ENCODE data around the gene KIFC1.

KIFC1 gene

DNA sequence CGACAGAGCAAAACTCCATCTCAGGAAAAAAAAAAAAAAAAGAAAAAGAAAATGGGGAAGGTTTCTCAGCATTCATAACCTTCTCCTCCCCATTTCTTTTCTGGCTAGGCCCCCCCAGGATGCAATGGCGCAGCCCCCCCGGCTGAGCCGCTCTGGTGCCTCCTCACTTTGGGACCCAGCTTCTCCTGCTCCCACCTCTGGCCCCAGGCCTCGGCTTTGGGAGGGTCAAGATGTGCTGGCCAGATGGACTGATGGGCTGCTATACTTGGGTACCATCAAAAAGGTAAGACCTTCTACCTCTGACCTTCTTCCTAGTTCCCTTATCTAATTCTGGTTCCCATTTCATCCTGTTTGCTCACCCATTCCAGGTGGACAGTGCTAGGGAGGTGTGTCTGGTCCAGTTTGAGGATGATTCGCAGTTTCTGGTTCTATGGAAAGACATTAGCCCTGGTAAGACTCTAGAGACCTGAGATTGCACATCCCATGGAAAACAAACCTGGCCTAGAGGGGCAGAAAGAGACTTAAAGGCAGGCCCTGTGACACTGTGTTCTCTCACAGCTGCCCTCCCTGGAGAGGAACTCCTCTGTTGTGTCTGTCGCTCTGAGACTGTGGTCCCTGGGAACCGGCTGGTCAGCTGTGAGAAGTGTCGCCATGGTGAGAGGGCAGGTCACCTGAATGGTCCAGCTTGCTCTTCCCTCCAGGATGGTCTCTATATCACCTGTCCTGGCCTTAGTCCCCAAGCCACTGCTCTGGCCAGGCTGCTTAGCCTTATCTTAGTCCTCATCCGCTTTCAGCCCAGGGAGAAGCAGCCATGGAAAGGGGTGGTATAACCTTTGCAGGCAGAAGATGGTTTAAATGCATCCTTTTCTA is 20.8 kb downstream of the KIFC1 start:
- DNase-seq = no peak

DNA sequence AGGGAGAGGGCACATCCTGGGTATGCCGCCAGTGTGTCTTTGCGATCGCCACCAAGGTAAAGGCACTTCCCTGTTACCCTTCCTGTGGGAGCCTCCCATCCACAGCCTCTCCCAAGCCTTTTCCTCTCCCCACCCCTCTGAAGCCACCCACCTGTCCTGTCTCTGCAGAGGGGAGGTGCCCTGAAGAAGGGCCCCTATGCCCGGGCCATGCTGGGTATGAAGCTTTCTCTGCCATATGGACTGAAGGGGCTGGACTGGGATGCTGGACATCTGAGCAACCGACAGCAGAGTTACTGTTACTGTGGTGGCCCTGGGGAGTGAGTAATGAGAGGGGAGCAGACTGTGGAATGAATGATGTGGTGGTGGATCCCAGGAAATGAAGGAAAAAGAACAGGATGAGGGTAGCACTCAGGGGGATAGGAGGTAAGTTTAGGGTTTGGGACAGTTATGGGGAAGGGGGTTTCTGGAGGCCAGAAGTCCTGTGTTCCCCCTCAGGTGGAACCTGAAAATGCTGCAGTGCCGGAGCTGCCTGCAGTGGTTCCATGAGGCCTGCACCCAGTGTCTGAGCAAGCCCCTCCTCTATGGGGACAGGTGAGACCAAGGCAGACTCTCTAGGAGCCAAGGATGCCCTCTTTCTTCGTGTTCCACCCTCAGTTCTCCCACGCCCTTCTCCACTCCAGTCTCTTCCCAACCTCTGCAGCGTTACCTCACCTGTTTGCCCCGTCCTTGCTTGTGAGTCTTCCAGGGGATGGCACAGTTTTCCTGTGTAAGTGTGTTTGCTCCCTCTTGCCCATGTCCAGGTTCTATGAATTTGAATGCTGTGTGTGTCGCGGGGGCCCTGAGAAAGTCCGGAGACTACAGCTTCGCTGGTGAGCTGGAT is 21.9 kb downstream of the KIFC1 start:
- no peak for DNase-seq

DNA sequence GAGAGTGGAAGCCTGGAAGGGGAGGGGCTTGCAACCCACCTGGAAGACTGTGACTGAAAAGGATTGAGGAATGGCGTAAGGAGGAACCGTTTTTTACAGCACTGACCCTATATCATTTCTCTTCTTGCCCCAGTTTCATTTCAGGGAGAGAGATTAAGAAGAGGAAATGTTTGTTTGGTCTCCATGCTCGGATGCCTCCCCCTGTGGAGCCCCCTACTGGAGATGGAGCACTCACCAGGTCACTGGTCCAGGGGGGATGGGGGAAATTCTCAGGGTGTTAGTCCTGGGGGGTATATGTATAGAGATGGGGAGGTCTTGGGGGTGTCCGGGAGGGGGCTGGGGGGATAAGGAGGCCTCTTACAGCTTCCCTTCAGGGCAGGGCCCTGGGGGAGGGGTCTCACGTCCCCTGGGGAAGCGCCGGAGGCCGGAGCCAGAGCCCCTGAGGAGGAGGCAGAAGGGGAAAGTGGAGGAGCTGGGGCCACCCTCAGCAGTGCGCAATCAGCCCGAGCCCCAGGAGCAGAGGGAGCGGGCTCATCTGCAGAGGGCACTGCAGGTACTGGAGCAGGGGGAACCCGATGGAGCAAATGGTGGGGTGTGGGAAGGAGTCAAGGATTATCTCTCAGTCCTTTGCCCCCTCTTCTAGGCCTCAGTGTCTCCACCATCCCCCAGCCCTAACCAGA is 23.1 kb downstream of the KIFC1 start:
- no peak for DNase-seq

DNA sequence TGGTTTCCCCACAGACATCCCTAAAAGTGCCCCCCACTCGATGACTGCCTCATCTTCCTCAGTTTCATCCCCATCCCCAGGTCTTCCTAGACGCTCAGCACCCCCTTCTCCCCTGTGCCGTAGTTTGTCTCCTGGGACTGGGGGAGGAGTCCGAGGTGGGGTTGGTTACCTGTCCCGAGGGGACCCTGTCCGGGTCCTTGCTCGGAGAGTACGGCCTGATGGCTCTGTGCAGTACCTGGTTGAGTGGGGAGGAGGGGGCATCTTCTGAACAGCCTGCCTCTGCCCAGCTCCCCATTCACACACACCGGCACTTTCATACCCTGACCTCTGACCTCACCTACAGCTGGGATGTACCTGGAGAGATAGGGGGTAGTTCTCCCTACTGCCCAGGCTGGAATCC is 24.2 kb downstream of the KIFC1 start:
- no peak for DNase-seq

DNA sequence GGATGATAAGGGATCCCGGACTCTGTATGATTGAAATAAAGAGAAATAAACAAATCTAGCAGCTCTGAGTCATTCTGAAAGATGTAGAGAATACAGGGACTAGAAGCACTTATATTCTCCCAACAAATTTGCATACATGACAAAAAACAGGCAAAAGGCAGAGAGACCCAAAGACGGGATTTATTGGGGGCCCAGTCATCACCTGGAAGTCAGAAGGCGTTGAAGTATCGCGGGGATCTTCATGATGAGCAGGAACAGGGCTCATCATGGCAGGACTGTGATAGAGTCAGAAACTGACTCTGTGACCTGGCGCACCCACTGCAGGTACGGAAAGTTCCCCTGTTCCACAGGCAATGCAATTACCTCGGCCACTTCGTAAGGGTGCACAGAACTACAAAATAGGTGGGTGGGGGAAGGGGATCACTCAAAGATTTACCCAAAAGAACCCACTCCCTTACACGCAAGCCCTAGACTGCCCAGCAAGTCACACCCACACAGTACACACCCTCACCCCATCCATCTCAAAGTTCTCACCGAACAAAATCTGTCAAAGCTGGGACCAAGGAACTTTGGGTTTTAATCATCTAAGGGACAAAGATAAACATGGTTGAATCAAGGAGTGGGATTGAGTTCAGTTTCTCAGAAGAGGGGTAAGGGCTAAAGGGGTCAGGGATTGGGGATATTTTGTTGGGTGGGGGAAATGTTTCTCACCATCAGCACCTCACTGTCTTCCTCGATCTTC is 24.9 kb downstream of the KIFC1 start:
- DNase-seq = peak; percentile 60

DNA sequence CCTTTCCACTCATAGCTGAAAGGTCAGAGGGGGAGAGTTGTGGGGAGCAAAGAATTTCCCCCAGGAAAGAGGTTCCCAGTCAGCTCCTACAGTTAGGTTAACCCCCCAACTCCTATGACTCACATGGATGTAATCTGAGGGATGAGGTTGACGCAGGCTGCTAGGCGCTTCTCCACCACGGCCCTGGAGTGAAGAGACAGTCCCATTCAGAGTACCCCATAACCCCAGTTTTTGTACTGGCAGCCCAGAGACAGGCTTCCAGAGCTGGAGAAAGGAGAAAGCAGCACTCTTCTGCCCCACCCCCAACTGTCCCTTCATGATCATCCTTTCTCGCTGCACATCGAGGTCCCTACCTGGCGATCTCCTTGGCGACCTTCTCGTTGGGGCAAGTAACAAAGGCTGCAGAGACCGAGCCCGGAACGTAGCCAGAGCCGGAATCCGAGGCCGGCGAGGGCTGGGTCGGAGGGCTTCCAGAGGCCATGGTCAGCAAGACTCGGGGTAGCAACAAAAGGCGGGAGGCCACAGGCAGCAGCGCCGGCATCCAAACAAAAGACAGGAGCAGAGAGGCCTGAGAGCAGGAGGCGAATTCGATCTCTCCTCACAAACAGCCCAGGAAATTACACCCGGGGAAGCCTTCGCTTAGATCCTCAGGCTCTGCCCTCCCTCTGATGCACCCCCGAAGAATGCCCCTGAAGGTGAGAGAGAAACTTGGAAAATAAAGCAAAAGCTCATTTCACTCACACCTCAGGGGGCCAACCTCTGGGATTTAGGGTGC is 25.7 kb downstream of the KIFC1 start:
- DNase-seq = peak; percentile 25

DNA sequence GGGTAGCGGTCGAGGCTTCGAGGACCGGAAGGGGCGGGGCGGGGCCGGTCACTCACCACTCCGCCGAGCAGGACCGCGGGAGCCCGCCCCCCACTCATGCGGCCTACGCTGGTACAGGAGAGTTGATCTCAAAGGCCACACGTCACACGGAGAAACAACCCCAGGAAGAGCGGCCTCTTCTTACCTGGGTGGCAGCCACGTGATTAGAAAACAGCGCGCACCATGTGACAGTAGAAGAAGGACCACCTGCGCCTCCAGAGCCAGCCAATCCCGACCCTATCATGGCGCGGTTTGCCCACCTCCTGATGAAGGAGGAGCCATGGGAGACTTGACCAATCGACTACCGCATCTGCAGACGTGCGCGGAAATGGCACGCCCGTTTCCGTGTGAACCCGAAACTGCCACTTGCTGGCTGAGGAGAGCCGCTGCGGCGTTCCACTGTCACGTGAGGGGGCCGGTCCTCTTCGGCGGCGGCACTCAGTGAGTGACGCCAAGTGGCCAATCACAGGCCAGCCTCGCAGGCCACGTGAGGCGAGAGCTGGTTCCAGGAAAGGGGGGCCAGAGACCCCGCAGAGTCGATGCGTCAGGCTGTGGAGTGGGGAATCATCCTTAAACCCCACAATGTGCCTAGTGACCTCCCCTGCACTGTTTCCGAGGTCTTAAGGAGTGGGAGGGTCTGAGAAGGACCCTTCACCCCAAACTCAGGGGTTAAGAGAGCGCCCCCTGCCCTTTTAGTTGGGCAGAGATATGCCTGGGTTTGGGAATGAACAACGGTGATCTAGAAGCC is 26.5 kb downstream of the KIFC1 start, which contains the start of gene CUTA:
Gene CUTA, minus strand, starts transcription at position 205 of the 787 bp plus-strand sequence. Its CDS starts 107 bp downstream, at position 98.
- DNase-seq = peak; percentile 99

DNA sequence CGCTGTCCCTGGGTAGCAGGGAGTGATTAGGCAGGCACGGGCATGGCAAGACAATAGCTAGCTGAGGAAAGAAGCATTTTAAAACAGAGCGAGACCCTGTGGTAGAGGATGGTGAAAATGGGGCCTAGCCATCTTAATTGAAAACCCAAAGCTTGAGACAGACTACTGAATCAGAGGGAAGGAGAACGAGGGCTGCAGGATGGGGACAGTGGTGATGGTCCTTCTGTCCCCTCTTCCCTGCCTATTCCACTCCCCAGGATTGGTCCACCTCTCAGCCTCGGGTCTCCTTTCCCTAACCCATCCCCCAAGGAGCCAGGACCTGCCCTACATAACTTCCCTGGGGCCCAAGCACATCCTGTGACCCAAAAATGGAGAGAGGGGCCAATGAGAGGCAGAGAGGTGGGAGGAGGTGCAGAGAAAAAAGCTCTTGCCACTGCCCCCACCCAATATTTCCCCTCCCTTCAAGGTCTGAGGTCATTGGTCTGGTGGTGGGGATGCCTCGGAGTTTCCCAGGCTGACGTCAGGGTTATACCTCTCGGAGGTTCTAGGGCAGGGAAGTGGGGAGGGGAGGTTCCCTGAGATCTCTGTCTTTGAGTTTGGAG is 27.2 kb downstream of the KIFC1 start:
- DNase-seq = peak; percentile 71

DNA sequence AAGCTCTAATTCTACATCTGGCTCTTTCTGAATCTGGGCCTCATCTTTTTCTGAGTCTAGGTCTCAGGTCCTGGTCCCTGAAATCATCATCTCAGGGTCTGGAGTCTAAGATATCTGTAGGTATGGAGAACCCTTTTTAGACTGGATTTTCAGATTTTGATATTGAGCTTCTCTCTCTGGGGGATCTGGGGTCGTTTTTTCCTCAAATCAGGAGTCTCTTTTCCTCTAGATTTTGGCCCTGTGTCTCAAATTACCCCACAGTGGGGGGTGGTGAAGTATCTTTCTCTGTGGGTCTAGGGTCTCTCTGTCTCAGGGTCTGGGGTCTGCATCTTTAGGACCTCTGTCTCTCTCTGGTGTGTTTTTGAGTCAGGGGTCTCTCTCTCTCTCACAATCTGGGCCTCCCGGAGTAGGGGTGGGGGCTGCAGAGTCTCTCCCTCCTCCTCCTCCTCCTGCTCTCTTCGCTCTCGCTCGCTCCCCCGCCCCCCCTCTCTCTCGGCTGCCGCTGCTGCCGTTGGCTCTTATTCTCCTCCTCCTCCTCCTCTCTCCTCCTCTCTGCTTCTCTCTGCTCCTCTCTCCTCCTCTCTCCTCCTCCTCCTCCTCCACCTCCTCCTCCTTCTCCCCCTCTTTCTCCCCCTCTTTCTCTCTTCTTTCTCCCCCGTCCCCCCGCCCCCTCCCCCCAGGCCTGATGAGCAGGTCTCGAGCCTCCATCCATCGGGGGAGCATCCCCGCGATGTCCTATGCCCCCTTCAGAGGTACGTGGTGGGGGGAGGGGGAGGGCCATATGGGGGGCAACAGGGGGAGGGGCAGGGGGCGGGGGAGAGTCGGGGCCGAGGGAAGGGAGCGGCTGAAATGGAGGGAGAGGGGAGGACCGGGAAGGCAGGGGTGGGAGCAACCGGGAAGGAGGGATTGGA is 28.2 kb downstream of the KIFC1 start, which contains the start of gene SYNGAP1:
Gene SYNGAP1, plus strand, starts transcription at position 486 of the 911 bp plus-strand sequence. Its CDS starts 200 bp downstream, at position 686.
- DNase-seq = peak; percentile 41

DNA sequence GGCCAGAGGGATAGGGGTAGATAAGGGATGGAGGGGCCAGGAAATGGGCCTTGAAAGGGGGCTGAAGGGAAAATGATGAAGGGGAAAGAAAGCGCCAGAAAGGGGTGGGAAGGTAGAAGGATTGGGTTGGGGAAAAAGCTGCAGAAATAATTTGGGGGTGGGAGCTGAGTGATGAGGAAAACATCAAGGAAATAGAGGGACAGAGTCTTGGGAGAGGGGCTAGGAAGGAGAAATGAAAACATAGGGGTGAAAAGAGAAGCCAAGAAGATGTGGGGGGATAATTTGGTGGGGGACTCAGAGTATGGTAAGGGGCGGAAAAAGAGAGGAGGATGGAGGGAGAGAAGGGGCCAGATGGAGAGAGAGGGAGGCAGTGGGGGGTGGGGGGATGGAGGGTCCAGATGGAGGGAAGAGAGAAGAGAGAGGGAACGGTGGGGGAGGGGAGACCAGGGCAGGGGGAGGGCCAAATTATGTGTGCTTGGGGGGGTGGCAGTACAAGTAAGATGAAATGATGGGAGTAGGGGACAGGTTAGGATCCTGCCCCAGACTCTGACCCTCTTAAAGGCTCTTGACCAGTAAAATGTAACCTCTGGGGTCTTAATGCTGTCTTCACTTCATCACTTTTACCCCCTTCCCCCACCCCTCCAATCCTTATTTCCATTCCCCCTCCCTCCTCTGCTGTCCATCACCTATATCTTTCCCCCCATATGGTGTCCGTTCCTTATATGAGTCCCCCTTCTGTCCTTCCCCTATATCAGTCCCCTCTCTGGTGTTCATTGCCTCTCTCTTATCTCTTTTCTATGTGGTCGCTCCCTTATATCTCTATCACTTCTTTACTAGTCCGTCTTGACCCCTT is 29.1 kb downstream of the KIFC1 start:
- no peak for DNase-seq

DNA sequence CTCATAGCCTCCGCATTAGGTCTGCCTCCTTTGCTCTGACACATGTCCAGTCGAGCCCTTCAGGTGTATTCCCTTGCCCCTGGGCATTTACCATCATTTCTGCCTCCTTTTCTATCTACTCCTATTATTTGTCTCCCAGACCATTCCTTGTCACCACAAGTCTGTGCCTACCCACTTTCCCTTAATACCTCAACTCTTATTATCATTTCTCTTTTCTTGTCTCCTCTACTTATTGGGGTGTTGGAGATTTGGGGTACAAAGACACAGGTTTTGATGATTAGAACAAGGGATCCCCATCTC is 29.7 kb downstream of the KIFC1 start:
- no peak for DNase-seq

DNA sequence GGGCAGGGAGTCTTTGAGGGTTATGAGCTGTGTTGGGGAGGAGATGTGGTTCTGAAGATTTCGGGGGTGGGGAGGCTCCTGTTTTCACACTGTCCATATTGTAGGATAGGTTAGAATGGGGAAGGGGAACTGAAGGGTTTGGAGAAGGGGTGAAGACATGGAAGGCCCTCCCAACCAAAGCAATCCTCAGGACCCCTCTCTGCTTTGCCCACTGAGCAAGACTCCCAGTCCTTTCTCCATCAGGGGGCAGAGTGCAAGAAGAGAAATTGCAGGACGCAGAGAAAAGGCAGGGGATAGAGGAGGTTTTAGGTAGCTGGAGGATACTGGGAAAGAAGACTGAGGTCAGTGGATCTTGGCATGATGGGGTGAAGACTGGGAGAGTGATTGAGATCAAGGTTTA is 32.2 kb downstream of the KIFC1 start:
- DNase-seq = no peak

DNA sequence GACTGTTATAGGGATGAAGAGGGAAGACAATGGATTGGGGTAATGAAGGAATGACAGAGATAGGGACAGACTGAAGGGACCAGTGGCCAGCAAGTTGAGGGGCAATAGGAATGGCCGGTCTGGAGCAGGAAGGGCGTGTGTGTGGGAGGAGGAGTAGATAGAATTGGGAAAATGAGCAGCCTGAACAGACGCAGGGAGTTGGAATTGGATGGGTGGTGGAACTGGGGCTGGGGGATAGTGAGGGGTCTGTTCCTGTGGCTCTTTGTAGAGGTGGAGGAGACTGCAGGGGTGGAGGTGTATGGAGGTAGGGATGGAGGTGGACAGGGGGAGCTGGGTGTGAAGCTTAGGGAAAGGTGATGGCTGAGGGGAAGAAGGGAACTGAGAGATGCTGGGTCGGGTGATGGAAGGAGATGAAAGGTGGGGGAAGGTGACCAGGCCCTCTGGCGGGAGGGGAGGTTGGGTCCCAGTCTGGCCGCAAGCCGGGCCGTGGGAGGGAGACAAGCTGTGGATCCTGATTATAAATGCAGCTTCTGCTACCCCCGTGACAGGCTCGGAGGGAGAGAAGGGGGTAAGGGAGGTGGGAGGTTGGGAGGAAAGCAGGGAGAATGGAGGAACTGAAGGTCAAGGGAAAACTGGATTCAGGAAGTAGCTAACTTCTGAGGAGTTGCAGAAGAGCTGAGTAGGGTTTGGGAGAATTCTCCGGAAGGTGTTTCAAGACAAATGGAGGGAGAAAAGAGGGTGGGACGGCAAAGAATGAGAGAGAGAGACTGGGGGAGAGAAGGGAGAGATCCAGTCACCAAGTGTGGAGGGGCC is 33.4 kb downstream of the KIFC1 start:
- DNase-seq = no peak

DNA sequence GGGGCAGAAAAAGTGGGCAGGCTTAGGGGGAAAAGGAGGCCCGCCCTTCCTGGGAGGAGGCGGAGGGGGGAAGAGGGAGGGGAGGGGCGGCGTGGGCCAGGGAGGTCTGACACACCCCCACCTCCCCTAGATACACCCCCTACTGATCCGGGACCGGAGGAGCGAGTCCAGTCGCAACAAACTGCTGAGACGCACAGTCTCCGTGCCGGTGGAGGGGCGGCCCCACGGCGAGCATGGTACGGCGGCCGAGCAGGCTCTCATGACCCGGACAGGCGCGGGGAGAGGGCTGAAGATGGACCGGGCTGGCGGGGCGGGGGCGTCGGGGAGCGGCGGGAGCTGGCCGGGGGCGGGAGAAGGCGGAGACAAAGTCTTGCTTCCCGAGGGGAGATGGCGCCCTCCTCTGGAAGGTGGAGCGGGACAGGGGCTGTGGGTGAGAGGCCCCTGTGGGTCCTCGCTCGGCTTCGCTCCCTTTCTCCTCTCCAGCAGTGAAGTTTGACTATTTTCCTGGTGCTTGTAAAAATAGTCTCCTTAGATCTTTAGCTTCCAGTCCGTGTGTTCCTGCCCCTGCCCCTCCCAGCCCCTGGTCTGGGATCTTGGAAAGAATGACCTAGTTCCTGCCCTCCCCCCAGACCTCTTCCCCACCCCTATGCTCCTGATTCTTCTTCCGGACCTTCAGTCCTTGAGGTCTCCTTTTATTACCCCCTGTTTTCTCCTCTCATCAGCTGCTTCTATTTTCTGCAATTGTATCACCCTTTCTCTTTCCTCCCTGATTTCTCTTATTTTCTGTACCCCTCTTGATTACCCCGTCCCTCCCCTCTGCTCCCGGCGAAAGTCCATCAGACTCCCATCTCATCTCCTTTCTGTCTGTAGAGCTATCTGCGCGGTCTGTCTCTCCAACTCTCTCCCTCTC is 34.3 kb downstream of the KIFC1 start:
- peak; percentile 85 for DNase-seq

DNA sequence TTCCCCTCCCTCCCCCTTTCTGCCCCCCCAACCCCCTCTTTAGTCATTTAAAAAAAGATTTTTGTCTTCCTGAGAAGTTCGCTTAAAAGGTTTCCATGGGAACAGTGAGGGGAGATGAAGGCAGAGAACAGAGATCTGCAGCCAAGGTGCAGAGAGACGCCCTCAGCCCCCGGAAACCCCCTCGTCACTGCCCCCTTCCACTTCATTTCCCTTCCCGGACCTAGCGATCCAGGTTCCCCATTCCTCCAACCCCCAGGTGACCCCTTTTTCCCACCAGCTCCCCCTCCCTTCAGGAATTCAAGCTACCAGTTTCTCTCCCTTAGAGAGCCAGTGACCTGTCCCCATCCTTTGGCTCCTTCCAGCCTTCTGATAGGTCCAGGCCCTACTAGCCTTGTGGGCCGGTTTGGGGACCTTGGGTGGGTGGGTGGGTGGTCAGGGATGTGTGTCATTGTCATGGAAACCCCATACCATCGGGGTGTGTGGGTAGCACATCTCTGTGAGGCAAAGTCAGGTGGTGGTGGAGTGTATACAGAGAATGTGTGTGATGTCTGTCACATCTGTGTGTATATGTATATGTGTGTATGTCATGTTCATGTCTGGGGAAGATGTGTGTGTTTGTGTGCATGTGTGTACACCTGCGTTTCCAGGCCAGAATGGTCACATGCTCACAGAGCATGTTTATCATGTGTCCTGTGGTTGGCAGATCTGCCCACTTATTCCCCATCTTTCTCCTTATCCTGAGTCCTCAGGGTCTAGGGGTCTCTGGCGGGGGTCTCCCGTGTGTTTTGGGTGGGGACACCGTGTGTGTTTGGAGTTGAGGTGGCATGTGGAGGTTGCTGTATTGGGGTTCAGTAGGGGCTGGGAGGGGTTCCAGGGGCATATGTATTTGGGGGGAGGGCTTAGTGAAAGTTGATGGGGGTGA is 35.2 kb downstream of the KIFC1 start:
- no peak for DNase-seq
